IMR-90 (cell line): ENCODE measurements around the gene ADGRV1. TPM values are rescaled to one million over a fixed set of nuclear protein-coding genes. Genes with fewer than 3 reads are reported as not detected.

Experiments
- ATAC-seq: fragments of 200-7000 bp; cut with Tn5 transposase; 2 replicates; pipeline ENCODE4 v1.9.1; 2020; ENCODE audit warnings: low read depth, mild to moderate bottlenecking, moderate library complexity
- BruUV-seq: library from RNA; stranded (reverse); fragments of 400-500 nt; replicated peaks from 2 replicates; lab custom pipeline; 2021; lab: Mats Ljungman, UMichigan
- CTCF ChIA-PET: fragments of 300-600 bp; formaldehyde crosslinking; extraction: SDS; loops from one replicate; lab custom pipeline; 2021; ENCODE audit warnings: antibody characterized with exemption; lab: Yijun Ruan, JAX
- POLR2A ChIA-PET: fragments of 300-600 bp; sonication (Branson Sonifier 250); formaldehyde crosslinking; loops from one replicate; lab custom pipeline; 2022; ENCODE audit warnings: antibody characterized with exemption; ENCODE audit not compliant: unreplicated experiment; lab: Charles Lee
- DNase-seq: peaks from one replicate; pipeline ENCODE4 v3.0.0; 2013
- H2AFZ ChIP-seq: replicated peaks from 2 replicates; pipeline ENCODE3; 2013; ENCODE audit warnings: low read length, mild to moderate bottlenecking; ENCODE audit not compliant: poor library complexity
- H2AK5ac ChIP-seq: 2 replicates; pipeline ENCODE4 v1.6.1; 2013; ENCODE audit warnings: low read depth, low read length, inconsistent platforms
- H2AK9ac ChIP-seq: replicated peaks from 2 replicates; pipeline ENCODE3; 2013; ENCODE audit warnings: mild to moderate bottlenecking, low read depth, low read length, moderate library complexity; ENCODE audit not compliant: poor library complexity
- H2BK120ac ChIP-seq: 2 replicates; pipeline ENCODE4 v1.6.1; 2013; ENCODE audit warnings: low read depth, low read length, inconsistent platforms
- H2BK15ac ChIP-seq: 3 replicates; pipeline ENCODE4 v1.6.1; 2013; ENCODE audit warnings: low read depth, low read length, inconsistent platforms
- H2BK20ac ChIP-seq: 2 replicates; pipeline ENCODE4 v1.6.1; 2013; ENCODE audit warnings: low read depth, mild to moderate bottlenecking, inconsistent platforms, low read length, moderate library complexity
- H2BK5ac ChIP-seq: 2 replicates; pipeline ENCODE4 v1.6.1; 2013; ENCODE audit warnings: mild to moderate bottlenecking, low read depth, low read length, inconsistent platforms; ENCODE audit not compliant: poor library complexity, severe bottlenecking
- H3K14ac ChIP-seq: replicated peaks from 2 replicates; pipeline ENCODE4 v1.6.1; 2013; ENCODE audit warnings: low read depth, low read length, inconsistent platforms
- H3K18ac ChIP-seq: 2 replicates; pipeline ENCODE4 v1.6.1; 2013; ENCODE audit warnings: low read depth, low read length, control low read depth
- H3K23ac ChIP-seq: 2 replicates; pipeline ENCODE4 v1.6.1; 2013; ENCODE audit warnings: low read depth, low read length, inconsistent platforms
- H3K27ac ChIP-seq: 2 replicates; pipeline ENCODE4 v1.5.1; 2013; ENCODE audit warnings: mild to moderate bottlenecking, control low read depth, low read length; ENCODE audit not compliant: insufficient read depth
- H3K27me3 ChIP-seq: 2 replicates; pipeline ENCODE4 v1.6.1; 2013; ENCODE audit warnings: low read length; ENCODE audit not compliant: control insufficient read depth, insufficient read depth
- H3K36me3 ChIP-seq: 2 replicates; pipeline ENCODE4 v1.6.1; 2013; ENCODE audit warnings: low read length, mixed read lengths; ENCODE audit not compliant: control insufficient read depth, insufficient read depth
- H3K4ac ChIP-seq: 2 replicates; pipeline ENCODE4 v1.6.1; 2013; ENCODE audit warnings: low read depth, low read length, inconsistent platforms
- H3K4me1 ChIP-seq: 2 replicates; pipeline ENCODE4 v1.6.1; 2013; ENCODE audit warnings: low read length, mixed read lengths; ENCODE audit not compliant: control insufficient read depth, insufficient read depth
- H3K4me2 ChIP-seq: 2 replicates; pipeline ENCODE4 v1.6.1; 2013; ENCODE audit warnings: low read depth, mild to moderate bottlenecking, control low read depth, low read length, moderate library complexity
- H3K4me3 ChIP-seq: 2 replicates; pipeline ENCODE4 v1.5.1; 2013; ENCODE audit warnings: low read depth, mild to moderate bottlenecking, control low read depth, low read length, moderate library complexity; ENCODE audit not compliant: insufficient read depth
- H3K56ac ChIP-seq: 2 replicates; pipeline ENCODE4 v1.6.1; 2013; ENCODE audit warnings: low read length, inconsistent platforms; ENCODE audit not compliant: insufficient read depth; ENCODE audit errors: extremely low read depth
- H3K79me1 ChIP-seq, 2 experiments: 2 replicates each; pipeline ENCODE4 v1.6.1; 2013; ENCODE audit warnings: low read length in 2 of 2, inconsistent platforms in 1 of 2, low read depth in 1 of 2
- H3K9ac ChIP-seq: 2 replicates; pipeline ENCODE4 v1.6.1; 2013; ENCODE audit warnings: low read depth, low read length, control low read depth
- H3K9me1 ChIP-seq: 2 replicates; pipeline ENCODE4 v1.6.1; 2013; ENCODE audit warnings: low read length, inconsistent platforms; ENCODE audit not compliant: insufficient read depth
- H3K9me3 ChIP-seq: 2 replicates; pipeline ENCODE4 v1.6.1; 2013; ENCODE audit warnings: low read length; ENCODE audit not compliant: control insufficient read depth, insufficient read depth
- H4K20me1 ChIP-seq: 2 replicates; pipeline ENCODE4 v1.6.1; 2013; ENCODE audit warnings: low read length, inconsistent platforms; ENCODE audit not compliant: insufficient read depth
- H4K5ac ChIP-seq: 2 replicates; pipeline ENCODE4 v1.6.1; 2013; ENCODE audit warnings: mild to moderate bottlenecking, low read depth, low read length, control low read depth
- H4K8ac ChIP-seq, 2 experiments: 2 replicates each; pipeline ENCODE4 v1.6.1; 2013; ENCODE audit warnings: low read depth in 2 of 2, low read length in 2 of 2, control low read depth in 1 of 2, inconsistent platforms in 1 of 2
- H4K91ac ChIP-seq: 2 replicates; pipeline ENCODE4 v1.6.1; 2013; ENCODE audit warnings: low read depth, low read length, inconsistent platforms; ENCODE audit not compliant: insufficient read depth
- CEBPB ChIP-seq: IDR thresholded peaks from 2 replicates; pipeline ENCODE4 v1.6.1; 2012; ENCODE audit warnings: low read depth, low read length, improper control_type of control experiment
- WGBS, 2 experiments: methylation state at CpG; one replicate each; pipeline versions ENCODE4 v1.1.5 to v1.1.7; 2013; ENCODE audit warnings: missing lambda C conversion rate in 2 of 2; ENCODE audit not compliant: insufficient read length in 1 of 2; ENCODE audit errors: extremely low coverage in 2 of 2; 5-methylcytosine and 5-hydroxymethylcytosine counted together
- dilution Hi-C: fragments of 300-500 bp; cut with HindIII; formaldehyde crosslinking; loops from one replicate; pipeline ENCODE4 v1.14.3; 2018; ENCODE audit warnings: low sequenced_read_pairs; ENCODE audit not compliant: unreplicated experiment
- in situ Hi-C: fragments of 300-500 bp; cut with MboI; formaldehyde crosslinking; loops from 3 replicates; pipeline ENCODE4 v1.14.3; 2019; ENCODE audit warnings: low sequenced_read_pairs, inconsistent platforms, mixed read lengths
- intact Hi-C: fragments of 100-400 bp; cut with micrococcal nuclease; formaldehyde crosslinking; loops from 2 replicates; pipeline ENCODE4 v1.10.0; 2022
- polyA plus RNA-seq, 3 experiments: library from polyadenylated mRNA; depleted of rRNA; stranded (reverse); fragments of >200 nt; gene quantifications; 2 replicates each; pipeline ENCODE4 v1.2.3, GENCODE V29; 2012; ENCODE audit warnings: low replicate concordance in 1 of 3
- total RNA-seq: library from RNA; depleted of rRNA; stranded (reverse); fragments of >200 nt; gene quantifications from 2 replicates; pipeline ENCODE4 v1.2.3, GENCODE V29; 2012

The ADGRV1 gene
- total and polyA plus RNA-seq, 2 of the 4 experiments (the other 2 are of a cell fraction): under 0.01 TPM; not detected in 1

- no peak overlapping the region for H2AK9ac ChIP-seq
- no peak overlapping the region for H4K5ac ChIP-seq
- no peak overlapping the region for H3K27ac ChIP-seq
- POLR2A ChIA-PET: no interaction called here
- BruUV-seq: no TSS peak
- WGBS, 2 experiments: no CpG with 5 or more reads among the region's 2 CpGs
- H2AFZ ChIP-seq: no peak overlapping the region
- dilution Hi-C loops (no loop called here), intact Hi-C loops (no loop called here), in situ Hi-C loops (no loop called here)
- no peak overlapping the region for H4K91ac ChIP-seq
- H2BK15ac ChIP-seq: no peak overlapping the region
- no peak overlapping the region for H3K4me3 ChIP-seq
- no peak for DNase-seq
- H3K9ac ChIP-seq: no peak overlapping the region
- H3K9me1 ChIP-seq: no peaks in the 10 kb centered on the region
- H3K9me3 ChIP-seq: no peaks in the 10 kb centered on the region
- H4K8ac ChIP-seq: no peak overlapping the region
- H3K36me3 ChIP-seq: no peaks in the 10 kb centered on the region
- no peak overlapping the region for H3K18ac ChIP-seq
- H2AK5ac ChIP-seq: no peak overlapping the region
- CTCF ChIA-PET: interaction anchor here (1.0 kb wide), 1 partner anchor 8 kb away, joined by 4 read pairs; no protein-coding TSS in a partner anchor
- H3K27me3 ChIP-seq: no peaks in the 10 kb centered on the region
- no peaks in the 10 kb centered on the region for H4K20me1 ChIP-seq
- H2BK120ac ChIP-seq: no peak overlapping the region
- H3K4me1 ChIP-seq: no peaks in the 10 kb centered on the region
- no peak overlapping the region for H3K4ac ChIP-seq
- no peak for ATAC-seq
- H2BK20ac ChIP-seq: no peak overlapping the region
- no peak overlapping the region for H3K14ac ChIP-seq
- no peaks in the 10 kb centered on the region for H3K79me1 ChIP-seq
- no peak overlapping the region for H3K56ac ChIP-seq
- H3K23ac ChIP-seq: no peak overlapping the region
- no peak overlapping the region for H2BK5ac ChIP-seq
- no peak for TF ChIP-seq CEBPB
- H3K4me2 ChIP-seq: no peak overlapping the region
These were observed 189.1 kb downstream of the ADGRV1 start for GRCh38 chr5:90747693-90748092.
